Measurements from ENCODE around the gene SUMF1.

SUMF1 gene

GRCh38 chr3:4410606-4411005 lies 56.5 kb downstream of the SUMF1 start:
- peaks cover 25% of the 10 kb centered on the region for H3K36me3 ChIP-seq (ENCODE audit: insufficient read depth, insufficient read length, low read length)
- no peaks in the 10 kb centered on the region for H3K27me3 ChIP-seq (ENCODE audit: insufficient read depth, insufficient read length)
- TF ChIP-seq ZNF274 (IDR thresholded peaks at IDR 0.05; ENCODE audit: low read depth, low read length): no peak
- no peak for TF ChIP-seq YY1 (IDR thresholded peaks at IDR 0.05; ENCODE audit: insufficient read depth, insufficient read length)
- TF ChIP-seq SUZ12 (IDR thresholded peaks at IDR 0.05; ENCODE audit: extremely low read depth, insufficient read depth, insufficient read length): no peak
- H3K9ac ChIP-seq (ENCODE audit: insufficient read length, low read depth): no peak overlapping the region
- no peaks in the 10 kb centered on the region for H3K9me3 ChIP-seq (ENCODE audit: insufficient read depth, low read length)
- no peak overlapping the region for H3K4me3 ChIP-seq (ENCODE audit: insufficient read length, low read depth)
- no peak for DNase-seq (ENCODE audit: low read depth, low spot score)
- H3K4me1 ChIP-seq (ENCODE audit: insufficient read depth, insufficient read length): no peaks in the 10 kb centered on the region

GRCh38 chr3:4409971-4410573 lies 57.0 kb downstream of the SUMF1 start:
- no peak overlapping the region for H3K4me3 ChIP-seq (ENCODE audit: insufficient read length, low read depth)
- H3K36me3 ChIP-seq (ENCODE audit: insufficient read depth, insufficient read length, low read length): peaks cover 25% of the 10 kb centered on the region
- H3K27me3 ChIP-seq (ENCODE audit: insufficient read depth, insufficient read length): no peaks in the 10 kb centered on the region
- no peaks in the 10 kb centered on the region for H3K4me1 ChIP-seq (ENCODE audit: insufficient read depth, insufficient read length)
- no peak overlapping the region for H3K9ac ChIP-seq (ENCODE audit: insufficient read length, low read depth)
- no peaks in the 10 kb centered on the region for H3K9me3 ChIP-seq (ENCODE audit: insufficient read depth, low read length)
- DNase-seq (ENCODE audit: low read depth, low spot score): no peak
- no peak for TF ChIP-seq YY1 (IDR thresholded peaks at IDR 0.05; ENCODE audit: insufficient read depth, insufficient read length)
- no peak for TF ChIP-seq ZNF274 (IDR thresholded peaks at IDR 0.05; ENCODE audit: low read depth, low read length)
- no peak for TF ChIP-seq SUZ12 (IDR thresholded peaks at IDR 0.05; ENCODE audit: extremely low read depth, insufficient read depth, insufficient read length)

GRCh38 chr3:4409415-4409814 lies 57.7 kb downstream of the SUMF1 start:
- TF ChIP-seq SUZ12 (IDR thresholded peaks at IDR 0.05; ENCODE audit: extremely low read depth, insufficient read depth, insufficient read length) (no peak), YY1 (IDR thresholded peaks at IDR 0.05; ENCODE audit: insufficient read depth, insufficient read length) (no peak), ZNF274 (IDR thresholded peaks at IDR 0.05; ENCODE audit: low read depth, low read length) (no peak)
- H3K9ac ChIP-seq (ENCODE audit: insufficient read length, low read depth): no peak overlapping the region
- no peaks in the 10 kb centered on the region for H3K9me3 ChIP-seq (ENCODE audit: insufficient read depth, low read length)
- no peak for DNase-seq (ENCODE audit: low read depth, low spot score)
- H3K27me3 ChIP-seq (ENCODE audit: insufficient read depth, insufficient read length): no peaks in the 10 kb centered on the region
- no peaks in the 10 kb centered on the region for H3K4me1 ChIP-seq (ENCODE audit: insufficient read depth, insufficient read length)
- no peak overlapping the region for H3K4me3 ChIP-seq (ENCODE audit: insufficient read length, low read depth)
- peaks cover 30% of the 10 kb centered on the region for H3K36me3 ChIP-seq (ENCODE audit: insufficient read depth, insufficient read length, low read length)

- no peak for TF ChIP-seq YY1 (IDR thresholded peaks at IDR 0.05; ENCODE audit: insufficient read depth, insufficient read length)
- no peak for TF ChIP-seq SUZ12 (IDR thresholded peaks at IDR 0.05; ENCODE audit: extremely low read depth, insufficient read depth, insufficient read length)
- no peak for TF ChIP-seq ZNF274 (IDR thresholded peaks at IDR 0.05; ENCODE audit: low read depth, low read length)
Observed at GRCh38 chr3:4408958-4409357, 58.1 kb downstream of the SUMF1 start.

GRCh38 chr3:4407941-4408340 lies 59.1 kb downstream of the SUMF1 start:
- Histone ChIP-seq H3K9me3 (ENCODE audit: insufficient read depth, low read length) (no peaks in the 10 kb centered on the region), H3K4me1 (ENCODE audit: insufficient read depth, insufficient read length) (no peaks in the 10 kb centered on the region), H3K36me3 (ENCODE audit: insufficient read depth, insufficient read length, low read length) (peaks cover 37% of the 10 kb centered on the region), H3K9ac (ENCODE audit: insufficient read length, low read depth) (no peak overlapping the region), H3K4me3 (ENCODE audit: insufficient read length, low read depth) (no peak overlapping the region), H3K27me3 (ENCODE audit: insufficient read depth, insufficient read length) (no peaks in the 10 kb centered on the region)
- DNase-seq (ENCODE audit: low read depth, low spot score): no peak
- no peak for TF ChIP-seq ZNF274 (IDR thresholded peaks at IDR 0.05; ENCODE audit: low read depth, low read length)

More at GRCh38 chr3:4408958-4409357, 58.1 kb downstream of the SUMF1 start:
- DNase-seq (ENCODE audit: low read depth, low spot score): no peak
- H3K4me3 ChIP-seq (ENCODE audit: insufficient read length, low read depth): no peak overlapping the region
- peaks cover 31% of the 10 kb centered on the region for H3K36me3 ChIP-seq (ENCODE audit: insufficient read depth, insufficient read length, low read length)
- no peak overlapping the region for H3K9ac ChIP-seq (ENCODE audit: insufficient read length, low read depth)
- H3K9me3 ChIP-seq (ENCODE audit: insufficient read depth, low read length): no peaks in the 10 kb centered on the region
- no peaks in the 10 kb centered on the region for H3K27me3 ChIP-seq (ENCODE audit: insufficient read depth, insufficient read length)
- H3K4me1 ChIP-seq (ENCODE audit: insufficient read depth, insufficient read length): no peaks in the 10 kb centered on the region

GRCh38 chr3:4406746-4407568 lies 60.1 kb downstream of the SUMF1 start:
- H3K27me3 ChIP-seq (ENCODE audit: insufficient read depth, insufficient read length): no peaks in the 10 kb centered on the region
- peaks cover 39% of the 10 kb centered on the region for H3K36me3 ChIP-seq (ENCODE audit: insufficient read depth, insufficient read length, low read length)
- no peak overlapping the region for H3K4me3 ChIP-seq (ENCODE audit: insufficient read length, low read depth)
- no peaks in the 10 kb centered on the region for H3K9me3 ChIP-seq (ENCODE audit: insufficient read depth, low read length)
- no peaks in the 10 kb centered on the region for H3K4me1 ChIP-seq (ENCODE audit: insufficient read depth, insufficient read length)
- H3K9ac ChIP-seq (ENCODE audit: insufficient read length, low read depth): no peak overlapping the region
- DNase-seq (ENCODE audit: low read depth, low spot score): no peak
- TF ChIP-seq SUZ12 (IDR thresholded peaks at IDR 0.05; ENCODE audit: extremely low read depth, insufficient read depth, insufficient read length) (no peak), YY1 (IDR thresholded peaks at IDR 0.05; ENCODE audit: insufficient read depth, insufficient read length) (no peak), ZNF274 (IDR thresholded peaks at IDR 0.05; ENCODE audit: low read depth, low read length) (no peak)

- Histone ChIP-seq H3K27me3 (ENCODE audit: insufficient read depth, insufficient read length) (no peaks in the 10 kb centered on the region), H3K9me3 (ENCODE audit: insufficient read depth, low read length) (no peaks in the 10 kb centered on the region), H3K4me3 (ENCODE audit: insufficient read length, low read depth) (no peak overlapping the region), H3K9ac (ENCODE audit: insufficient read length, low read depth) (no peak overlapping the region), H3K36me3 (ENCODE audit: insufficient read depth, insufficient read length, low read length) (peaks cover 31% of the 10 kb centered on the region), H3K4me1 (ENCODE audit: insufficient read depth, insufficient read length) (no peaks in the 10 kb centered on the region)
- no peak for TF ChIP-seq SUZ12 (IDR thresholded peaks at IDR 0.05; ENCODE audit: extremely low read depth, insufficient read depth, insufficient read length)
- no peak for TF ChIP-seq YY1 (IDR thresholded peaks at IDR 0.05; ENCODE audit: insufficient read depth, insufficient read length)
- no peak for TF ChIP-seq ZNF274 (IDR thresholded peaks at IDR 0.05; ENCODE audit: low read depth, low read length)
- DNase-seq (ENCODE audit: low read depth, low spot score): no peak
Observed at GRCh38 chr3:4404881-4405280, 62.2 kb downstream of the SUMF1 start.

Data from NT2/D1 (cell line).